ENCODE data around the gene TNS1.
"Not testable (repeated sequence)": the region's sequence is repeated elsewhere in the genome, so short reads cannot be mapped to it uniquely, and the experiment has no call there.

TNS1 gene

DNA sequence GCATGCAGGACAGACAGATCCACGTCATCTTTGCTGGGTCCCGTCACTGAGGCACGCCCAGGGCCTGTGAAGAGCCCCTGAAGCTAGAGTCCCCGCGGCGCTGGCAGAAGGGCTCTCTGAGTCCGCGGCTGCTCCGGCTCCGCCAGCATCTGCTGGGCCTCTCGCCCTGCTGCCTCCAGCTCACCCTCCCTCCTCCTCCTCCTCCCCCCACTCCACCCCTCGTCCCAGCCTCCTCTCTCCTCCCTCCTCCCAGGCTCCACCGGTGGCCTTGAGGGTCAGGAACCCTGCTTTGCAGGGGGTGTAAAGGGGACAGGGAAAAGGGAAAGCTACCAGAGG, at the start of gene TNS1:
Gene TNS1, minus strand, starts transcription at position 151 of the 336 bp plus-strand sequence. Its CDS starts 123 bp downstream, at position 28.
- DNase-seq: no peak

DNA sequence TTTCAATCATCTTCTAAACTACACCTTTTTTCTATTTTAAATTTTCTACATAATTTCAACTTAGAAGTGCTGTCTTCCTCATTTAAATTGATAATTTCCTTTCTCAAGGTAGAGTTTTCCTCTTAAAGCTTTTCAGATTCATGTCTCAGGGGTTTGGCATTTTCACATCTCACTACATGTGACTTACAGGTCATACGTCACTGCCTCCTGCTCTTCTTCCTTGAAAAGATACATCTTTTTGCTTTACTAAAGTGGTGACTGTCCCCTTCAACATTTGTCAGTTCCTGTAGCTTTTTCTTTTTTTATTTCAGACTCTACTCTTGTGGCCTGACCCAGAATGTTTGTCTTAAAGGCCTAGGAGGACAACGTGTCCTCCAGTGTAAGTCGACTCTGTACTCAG, 49.1 kb upstream of the TNS1 start:
- no peak for DNase-seq

DNA sequence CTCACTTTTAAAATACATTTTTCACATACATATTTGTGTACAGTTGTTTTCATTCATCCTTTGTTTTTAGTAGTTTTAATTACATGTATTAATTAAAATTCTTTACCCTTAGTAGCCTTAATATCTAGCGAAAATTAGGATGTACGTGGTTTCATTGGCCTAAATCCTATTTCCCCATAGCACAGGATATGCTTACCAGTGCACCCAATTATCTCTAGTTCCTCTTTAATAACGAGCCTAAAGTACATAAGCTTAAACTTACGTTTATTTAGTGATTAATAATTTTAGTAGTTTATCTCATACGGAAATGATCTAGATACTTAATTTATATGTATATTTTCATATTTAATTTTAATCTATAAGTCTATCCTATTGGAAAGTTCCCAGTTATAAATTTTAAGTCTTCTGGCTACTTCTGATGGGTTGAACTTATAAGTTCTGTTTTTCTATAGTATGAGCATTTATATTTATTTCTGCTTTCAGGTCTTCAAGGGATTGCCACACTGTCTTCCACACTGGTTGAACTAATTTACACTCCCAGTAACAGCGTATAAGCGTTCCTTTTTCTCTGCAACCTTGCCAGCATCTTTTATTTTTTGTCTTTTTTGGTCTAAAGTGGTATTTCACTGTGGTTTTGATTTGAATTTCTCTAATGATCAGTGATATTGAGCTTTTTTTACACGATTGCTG, 44.9 kb upstream of the TNS1 start:
- no peak for DNase-seq

DNA sequence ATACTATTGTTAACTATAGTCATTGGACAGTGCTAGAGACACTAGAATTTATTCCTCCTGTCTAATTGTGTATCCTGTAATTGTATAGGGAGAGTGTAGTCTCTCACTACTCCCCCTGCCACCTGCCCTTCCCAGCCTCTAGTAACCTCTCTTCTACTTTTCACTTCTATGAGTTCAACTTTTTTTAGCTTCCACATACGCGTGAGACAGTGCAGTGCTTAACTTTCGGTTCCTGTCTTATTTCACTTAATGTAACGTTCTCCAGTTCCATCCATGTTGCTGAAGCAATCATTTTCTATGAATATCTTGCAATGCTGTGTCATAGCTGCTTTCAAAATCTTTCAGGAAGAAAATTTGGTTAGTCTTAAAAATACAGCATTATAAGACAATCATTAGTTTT, 43.4 kb upstream of the TNS1 start:
- peak; percentile 5 for DNase-seq

DNA sequence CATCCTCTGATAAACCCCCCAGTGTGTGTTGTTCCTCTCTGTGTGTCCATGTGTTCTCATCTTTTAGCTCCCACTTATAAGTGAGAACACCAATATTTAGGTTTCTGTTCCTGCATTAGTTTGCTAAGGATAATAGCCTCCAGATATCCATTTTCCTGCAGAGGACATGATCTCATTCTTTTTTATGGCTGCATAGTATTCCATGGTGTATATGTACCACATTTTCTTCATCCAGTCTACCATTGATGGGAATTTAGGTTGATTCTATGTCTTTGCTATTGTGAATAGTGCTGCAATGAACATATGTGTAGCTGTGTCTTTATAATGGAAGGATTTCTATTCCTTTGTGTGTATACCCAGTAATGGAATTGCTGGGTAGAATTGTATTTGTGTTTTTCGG, 41.8 kb upstream of the TNS1 start:
- DNase-seq: not testable (repeated sequence)

DNA sequence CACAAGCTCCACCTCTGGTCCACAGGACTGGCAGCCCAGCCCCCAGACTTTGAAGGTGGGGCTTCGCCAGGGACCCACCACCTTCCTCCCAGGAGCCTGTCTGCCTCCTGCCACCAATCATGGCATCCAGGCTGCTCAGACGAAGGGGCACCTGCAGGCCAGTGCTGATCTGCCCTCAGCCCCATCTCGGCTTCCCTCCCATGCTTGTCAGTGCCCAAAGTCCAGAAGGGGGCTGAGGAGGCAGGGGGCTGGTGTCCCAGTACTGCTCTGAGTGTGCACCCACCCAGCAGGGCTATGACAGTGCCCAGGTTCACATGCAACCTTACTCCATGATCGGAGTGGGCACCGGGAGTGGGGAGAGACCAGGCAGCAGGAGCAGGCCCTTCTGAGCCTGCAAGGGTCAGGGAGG, 40.9 kb upstream of the TNS1 start:
- DNase-seq: no peak

DNA sequence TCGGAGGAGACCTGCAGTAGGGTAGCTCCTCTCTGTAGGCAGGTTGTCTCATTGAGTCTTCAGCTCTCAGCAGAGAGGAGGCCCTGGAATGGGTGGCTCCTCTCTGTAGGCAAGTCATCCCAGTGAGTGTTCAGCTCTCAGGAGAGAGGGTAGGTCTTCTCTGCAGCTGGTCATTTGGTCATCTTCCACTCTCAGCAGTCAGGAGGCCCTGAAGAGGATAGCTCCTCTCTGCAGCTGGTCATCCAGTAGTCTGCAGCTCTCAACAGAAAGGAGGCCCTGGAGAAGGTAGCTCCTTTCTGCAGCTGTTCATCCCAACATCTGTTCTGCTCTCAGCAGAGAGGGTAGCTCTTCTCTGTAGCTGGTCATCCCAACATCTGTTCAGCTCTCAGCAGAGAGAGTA, 40.3 kb upstream of the TNS1 start:
- no peak for DNase-seq

DNA sequence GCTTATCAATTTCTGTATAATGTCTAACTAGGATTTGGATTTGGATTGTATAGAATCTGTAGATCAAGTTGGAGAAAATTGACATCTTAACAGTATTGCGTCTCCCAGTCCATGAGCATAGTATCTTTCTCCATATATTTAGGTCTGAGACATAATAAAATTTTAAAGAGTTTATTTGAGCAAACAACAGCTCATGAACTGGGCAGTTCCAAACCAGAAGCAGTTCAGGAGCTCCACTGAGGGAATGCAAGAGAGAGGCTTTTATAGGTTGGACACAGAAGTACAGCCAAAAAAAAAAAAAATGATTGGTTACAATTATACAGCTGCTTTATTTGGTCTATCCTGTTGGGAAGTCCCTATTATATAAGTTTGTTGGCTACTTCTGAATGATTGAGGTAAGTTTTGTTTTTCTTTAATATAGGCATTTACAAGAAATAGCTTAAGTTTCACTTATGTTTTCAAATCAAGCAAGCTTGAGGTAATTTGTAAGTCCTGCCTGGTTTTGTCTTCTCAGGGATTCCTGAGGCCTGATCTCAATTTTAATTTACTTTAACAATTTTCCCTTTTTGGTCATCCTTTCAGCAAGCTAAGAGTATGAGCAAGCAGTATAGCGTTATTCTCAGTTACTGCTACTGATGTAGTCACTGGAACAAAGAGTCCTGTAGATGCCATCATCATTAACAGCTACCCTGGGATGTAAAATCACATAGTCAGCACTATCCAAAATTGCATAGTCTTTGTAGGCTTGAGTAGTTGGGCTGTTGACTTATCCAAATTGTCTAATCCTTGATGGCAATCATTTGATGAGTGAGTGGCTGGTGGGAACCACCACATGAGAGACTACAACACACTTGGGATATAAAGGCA, 38.7 kb upstream of the TNS1 start:
- DNase-seq: no peak

DNA sequence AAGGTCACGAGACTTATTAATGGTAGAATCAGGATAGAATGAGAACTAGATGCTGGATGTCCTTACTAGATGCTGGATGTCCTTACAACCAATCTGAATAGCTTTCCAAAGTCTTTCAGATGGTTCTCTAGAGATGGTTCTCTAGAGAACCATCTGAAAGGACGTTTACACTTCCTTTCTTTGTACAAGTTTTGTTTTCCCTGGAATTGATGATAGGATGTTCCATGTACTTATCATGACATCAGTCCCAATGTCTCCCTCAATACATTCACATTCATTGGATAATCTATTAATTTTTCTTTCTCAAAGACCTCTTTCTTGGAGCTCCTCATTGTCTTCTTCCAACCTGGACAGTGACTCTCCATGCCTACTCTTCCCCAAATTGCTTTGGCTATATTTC, 38.1 kb upstream of the TNS1 start:
- no peak for DNase-seq

DNA sequence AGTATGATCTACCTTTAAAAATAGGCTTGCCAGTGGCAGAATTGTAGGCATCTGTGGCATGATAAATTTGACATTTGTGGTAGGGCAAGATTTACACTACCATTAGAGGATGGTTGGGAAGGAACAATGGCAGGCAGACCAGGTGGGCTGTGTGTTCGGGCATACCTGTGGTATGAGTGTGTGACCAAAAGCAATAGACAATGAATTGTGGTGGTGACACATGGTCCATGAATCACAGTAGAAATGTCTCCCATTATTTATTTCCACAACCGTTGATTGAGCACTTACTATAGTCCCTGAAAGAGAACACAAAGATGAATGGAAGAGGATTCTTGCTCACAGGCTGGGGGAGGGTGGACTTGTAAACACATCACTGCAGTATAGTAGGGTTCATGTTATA, 36.4 kb upstream of the TNS1 start:
- DNase-seq: no peak

DNA sequence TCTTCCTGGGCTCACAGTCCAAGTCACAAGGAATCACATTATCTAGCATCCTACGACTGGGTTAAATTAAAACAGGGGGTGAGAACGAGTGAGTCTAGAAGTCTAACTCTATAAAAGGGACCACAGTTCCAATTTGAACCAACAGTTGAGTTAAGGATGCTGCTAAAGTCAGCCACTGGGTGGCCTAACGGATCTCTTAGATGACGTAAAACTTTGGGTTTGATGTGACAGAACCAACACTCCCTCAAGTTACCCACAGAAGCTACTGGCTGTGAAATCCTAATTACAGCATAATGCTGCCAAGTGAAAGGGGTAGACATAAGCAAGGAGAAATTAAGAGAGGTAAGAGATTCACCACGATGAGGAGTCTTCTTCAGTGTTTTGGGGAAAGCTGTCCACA, 33.6 kb upstream of the TNS1 start:
- no peak for DNase-seq

DNA sequence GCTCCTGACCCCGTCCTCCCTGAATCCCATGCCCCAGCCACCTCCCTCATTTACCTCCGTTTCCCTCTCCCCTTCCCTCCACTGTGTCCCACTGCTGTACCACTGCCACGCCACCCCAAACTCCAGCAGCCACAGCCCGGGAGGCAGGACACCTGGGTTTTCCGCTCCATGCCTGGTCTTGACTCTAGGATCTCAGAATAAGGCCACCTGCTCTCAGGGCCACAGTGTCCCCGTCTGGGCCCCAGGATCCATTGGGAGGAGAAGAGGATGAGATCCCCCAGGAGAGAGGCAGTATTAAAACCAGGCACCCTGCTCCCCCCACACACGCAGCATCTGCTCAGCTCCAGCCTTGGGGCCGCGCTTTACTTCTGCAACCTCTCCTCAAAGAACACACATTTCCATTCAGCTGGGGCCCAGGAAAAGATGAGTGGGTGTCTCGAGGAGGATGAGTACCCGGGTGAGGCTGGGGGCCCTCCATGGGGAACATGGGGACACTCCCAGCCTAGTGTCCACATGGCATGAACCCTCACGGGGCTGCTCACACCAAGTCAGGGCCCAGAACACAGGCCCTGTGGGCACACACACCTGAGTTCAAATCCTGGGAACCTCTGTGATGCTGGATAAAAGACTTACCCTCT, 32.8 kb upstream of the TNS1 start:
- DNase-seq: no peak

DNA sequence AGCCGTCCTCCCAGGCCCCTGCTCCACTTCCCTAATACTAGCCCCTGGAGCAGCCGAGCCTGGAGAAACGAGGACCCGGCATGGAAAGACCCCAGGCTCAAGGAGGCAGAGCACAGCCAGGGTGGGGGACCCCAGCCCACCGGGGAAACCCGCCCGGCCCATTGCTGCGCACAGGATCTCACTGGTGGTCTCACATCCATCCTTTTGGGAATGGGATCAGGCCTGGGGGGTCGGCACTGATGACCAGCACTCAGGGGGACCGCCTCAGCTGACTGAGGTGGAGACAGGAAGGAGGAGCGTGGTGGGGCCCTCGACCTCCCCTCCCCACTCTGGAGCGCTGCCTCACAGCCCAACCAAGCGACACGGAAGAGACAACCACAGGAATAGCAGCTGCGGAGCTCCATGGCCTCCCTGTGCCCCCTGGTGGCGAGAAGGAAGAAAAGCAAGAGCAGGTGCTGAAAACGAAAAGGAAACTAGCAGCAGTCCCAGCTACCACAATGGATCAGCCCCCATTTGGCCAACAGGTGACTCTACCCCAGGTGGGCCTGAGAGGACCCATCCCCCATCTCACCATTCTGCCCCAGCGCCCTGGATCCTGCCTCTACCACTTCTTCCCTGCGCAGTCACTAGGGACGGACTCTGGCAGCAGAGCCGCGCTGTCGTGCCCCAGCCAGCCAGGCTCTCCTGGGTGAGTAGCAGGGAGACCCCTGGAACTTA, 31.9 kb upstream of the TNS1 start:
- peak; percentile 66 for DNase-seq

DNA sequence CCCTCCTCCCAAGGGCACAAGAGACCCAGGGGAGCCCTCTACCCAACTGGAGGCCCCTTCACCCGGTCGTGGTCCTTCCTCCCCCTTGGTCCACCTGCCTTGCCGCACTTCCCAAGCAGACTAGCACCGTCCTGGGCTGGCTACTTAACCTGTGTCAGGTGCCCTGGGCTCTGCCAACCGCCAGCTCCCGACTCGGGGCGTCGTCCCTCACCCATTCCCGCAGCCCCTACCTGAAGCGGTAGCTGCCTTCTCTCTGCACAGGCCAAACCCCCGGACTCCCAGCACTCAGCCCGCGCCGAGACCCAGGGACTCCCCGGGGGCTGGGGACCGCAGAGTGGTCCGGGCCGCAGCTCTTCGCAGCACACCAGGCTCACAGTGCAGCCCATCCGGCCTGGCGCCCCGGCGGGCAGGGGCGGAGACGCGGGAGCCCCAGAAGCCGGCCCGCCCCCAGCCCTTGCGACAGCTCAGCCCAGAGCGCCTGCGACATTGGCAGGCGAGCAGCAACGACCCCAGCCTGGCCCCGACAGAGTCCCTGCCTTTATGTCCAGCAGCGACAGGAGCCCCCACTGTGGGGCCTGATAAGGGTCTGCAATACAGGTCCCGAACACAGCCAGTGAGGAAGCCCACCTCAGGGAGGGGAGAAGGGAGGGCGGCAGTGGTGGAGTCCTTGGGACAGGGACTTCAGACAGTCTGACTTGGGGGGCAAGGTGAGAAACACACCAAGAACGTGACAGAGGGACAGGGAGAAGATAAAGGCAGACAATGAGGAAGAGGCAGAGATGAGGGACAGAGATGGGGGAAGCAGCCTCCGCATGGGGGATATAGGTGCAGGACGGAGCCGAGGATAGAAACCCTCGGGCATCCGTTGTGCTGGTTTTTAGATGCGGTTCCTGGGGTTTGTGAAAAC, 31.0 kb upstream of the TNS1 start:
- no peak for DNase-seq

DNA sequence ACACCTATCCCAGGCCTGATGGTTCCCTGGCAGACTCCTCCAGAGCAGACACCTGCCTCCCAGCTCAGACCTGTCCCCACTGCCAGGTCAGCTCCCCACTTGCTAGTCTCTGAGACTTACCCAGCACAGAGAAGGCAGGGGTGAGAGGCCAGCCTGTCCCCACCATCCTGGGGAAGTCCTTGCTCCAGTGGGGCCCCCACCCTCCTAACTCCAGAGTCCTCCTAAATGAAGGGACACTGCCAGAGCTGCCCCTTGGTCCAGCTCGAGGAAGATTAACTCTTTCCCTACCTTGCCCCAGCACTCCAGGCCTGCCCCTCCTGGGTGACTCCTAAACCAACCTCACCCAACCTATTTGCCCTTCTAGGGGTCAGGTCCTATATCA, 30.4 kb upstream of the TNS1 start:
- no peak for DNase-seq

DNA sequence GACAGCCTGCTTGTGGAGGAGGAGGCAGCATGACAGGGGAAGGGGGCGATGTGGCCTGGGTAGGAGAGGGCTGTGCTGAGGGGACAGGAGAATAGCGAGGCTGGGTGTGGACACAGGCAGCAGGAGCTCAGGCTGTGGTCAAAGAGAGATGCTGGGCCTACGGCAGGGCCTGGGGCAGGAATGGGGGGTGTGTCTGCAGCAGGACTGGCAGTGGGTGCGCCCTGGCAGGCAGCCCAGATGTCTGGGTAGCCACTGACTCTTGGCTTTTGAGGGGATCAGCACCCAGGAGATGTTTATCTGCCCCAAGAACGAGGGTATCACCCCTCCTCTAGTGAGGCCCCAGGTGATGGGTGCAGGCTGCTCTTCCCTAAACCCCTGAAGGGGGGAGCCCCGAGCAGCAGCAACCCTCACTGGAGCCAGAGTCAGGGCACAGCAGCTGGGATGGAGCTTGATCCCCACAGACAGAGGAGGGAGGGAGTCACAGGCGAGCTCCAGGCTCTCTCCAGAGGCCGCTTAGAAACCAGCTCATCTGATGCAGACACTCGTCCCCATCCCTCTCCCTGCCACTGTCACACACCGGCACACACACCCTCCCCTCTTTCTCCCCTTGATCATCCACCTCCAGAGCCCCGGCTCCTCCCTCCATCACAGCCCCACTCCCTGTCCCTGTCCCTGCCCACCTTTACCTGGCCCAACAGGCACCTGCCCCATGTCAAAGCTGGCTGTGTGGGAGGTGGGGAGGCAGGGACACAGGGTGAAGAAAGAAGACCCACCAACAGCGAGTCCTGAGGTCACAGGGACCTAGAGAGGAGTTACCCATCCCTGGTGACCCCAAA, 29.8 kb upstream of the TNS1 start:
- DNase-seq: no peak

DNA sequence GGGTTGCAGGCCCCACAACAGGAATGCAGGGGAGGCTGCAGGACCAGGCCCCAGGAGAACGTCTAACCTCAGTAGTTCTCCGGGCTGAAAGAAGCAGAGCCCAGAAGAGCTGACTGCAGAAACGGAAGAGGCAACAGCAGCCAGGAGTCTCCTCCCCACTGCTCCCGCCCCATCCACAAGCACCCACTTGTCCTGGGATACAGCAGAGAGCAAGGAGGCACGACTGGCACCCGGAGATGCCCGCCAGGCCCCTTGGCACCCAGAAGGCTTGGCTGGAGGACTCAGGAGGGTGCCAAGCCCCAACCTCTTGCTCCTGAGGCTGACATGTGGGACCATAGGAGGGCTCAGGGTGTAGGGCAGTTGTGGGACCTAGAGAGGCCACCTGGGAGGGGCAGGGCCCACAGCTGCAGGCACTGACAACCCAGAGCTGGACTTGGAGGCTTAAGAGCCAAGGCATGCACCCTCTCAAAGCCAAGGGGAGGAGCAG, 29.0 kb upstream of the TNS1 start:
- DNase-seq: no peak

DNA sequence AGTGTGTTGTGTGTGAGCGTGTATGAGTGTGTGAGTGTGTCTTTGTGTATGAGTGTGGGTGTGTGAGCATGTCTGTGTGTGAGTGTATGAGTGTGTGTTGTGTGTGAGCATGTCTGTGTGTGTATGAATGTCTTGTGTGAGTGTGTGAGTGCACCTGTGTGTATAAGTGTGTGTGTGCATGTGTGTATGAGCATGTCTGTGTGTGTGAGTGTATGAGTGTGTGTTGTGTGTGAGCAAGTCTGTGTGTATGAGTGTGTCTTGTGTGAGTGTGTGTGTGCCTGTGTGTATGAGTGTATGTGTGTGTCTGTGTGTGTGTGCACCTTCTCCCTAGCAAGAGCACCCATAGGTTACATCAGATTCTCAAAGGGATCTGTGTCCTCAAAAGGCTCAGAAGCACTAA, 28.5 kb upstream of the TNS1 start:
- no peak for DNase-seq

DNA sequence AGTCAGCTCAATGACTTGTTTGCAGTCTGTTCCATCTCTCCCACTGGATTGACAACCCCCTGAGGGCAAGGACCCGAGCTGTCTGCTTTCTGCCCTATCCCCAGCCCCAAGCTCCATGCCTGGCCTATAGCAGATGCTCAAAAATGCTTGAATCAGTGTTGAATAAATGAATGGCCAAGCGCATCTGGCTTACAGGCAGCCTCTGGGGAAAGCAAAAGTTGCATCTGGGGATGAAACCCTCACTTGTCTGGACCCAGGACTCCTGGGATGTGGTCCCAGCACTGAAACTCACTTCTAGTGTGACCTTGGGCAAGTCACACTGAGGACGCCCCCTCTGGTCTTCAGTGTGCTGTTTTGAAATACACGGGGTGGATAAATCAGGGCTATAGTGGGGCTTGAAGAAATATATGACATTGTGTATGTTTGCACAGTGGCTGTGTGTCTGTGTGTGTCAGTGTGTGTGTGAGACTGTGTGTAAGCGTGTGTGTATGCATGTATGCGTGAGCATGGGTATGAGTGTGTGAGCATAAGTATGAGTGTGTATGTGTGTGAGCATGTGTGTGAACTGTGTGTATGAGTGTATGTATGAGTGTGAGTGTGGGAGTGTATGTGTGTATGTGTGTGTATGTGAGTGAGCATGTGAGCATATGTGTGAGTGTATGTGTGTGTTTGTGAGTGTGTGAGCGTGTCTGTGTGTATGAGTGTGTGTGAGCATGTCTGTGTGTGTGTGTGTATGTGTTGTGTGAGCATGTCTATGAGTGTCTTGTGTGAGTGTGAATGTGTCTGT, 27.8 kb upstream of the TNS1 start:
- DNase-seq: no peak
